NCI-H2227 (cell line): ENCODE data around the gene GPC2.
A peak's percentile ranks its signal among the peaks of the same experiment; 100 is the strongest.

Source experiments
- DNase-seq: peaks from one replicate; lab custom pipeline; 2025; ENCODE audit not compliant: unreplicated experiment; lab: John Stamatoyannopoulos, UW

Gene GPC2

DNA sequence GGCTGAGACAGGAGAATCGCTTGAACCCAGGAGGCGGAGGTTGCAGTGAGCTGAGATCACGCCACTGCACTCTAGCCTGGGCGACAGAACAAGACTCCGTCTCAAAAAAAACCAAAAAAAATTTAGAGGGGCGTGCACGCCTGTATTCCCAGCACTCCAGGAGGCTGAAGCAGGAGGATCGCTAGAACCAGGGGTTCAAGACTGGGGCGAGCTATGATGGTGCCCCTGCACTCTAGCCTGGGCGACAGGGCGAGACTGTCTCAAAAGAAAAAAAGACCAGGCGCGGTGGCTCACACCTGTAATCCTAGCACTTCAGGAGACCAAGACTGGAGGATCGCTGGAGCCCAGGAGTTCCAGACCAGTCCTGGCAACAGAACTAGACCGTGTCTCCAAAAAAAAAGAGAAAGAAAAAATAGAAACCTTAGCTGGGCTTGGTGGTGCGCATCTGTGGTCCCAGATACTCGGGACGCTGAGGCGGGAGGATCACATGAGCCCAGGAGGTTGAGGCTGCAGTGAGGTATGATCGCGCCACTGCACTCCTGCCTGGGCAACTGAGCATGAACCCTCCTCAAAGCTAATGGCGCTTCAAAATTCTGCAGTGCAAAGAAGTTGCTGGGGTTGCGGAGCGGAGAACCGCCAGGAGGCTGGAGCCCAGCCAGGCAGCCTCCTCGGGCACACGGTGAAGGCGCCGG is 50.8 kb downstream of the GPC2 start:
- DNase-seq = no peak

DNA sequence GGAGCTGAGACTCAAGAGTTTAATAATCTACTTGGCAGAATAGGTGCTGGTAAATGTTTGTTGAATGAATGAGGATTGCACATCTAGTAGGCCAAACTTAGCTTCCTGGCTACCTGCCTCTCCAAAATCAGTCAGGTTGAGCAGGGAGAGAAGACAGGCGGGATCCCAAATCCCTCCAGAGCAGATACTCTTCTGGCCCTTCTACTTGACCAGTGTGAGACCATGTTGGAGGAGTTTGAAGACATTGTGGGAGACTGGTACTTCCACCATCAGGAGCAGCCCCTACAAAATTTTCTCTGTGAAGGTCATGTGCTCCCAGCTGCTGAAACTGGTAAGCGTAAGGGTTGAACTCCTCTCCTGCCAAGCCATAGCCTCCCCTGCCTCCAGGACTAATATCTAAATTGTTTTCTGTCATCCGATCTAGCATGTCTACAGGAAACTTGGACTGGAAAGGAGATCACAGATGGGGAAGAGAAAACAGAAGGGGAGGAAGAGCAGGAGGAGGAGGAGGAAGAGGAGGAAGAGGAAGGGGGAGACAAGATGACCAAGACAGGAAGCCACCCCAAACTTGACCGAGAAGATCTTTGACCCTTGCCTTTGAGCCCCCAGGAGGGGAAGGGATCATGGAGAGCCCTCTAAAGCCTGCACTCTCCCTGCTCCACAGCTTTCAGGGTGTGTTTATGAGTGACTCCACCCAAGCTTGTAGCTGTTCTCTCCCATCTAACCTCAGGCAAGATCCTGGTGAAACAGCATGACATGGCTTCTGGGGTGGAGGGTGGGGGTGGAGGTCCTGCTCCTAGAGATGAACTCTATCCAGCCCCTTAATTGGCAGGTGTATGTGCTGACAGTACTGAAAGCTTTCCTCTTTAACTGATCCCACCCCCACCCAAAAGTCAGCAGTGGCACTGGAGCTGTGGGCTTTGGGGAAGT is 52.6 kb downstream of the GPC2 start:
- no peak for DNase-seq

DNA sequence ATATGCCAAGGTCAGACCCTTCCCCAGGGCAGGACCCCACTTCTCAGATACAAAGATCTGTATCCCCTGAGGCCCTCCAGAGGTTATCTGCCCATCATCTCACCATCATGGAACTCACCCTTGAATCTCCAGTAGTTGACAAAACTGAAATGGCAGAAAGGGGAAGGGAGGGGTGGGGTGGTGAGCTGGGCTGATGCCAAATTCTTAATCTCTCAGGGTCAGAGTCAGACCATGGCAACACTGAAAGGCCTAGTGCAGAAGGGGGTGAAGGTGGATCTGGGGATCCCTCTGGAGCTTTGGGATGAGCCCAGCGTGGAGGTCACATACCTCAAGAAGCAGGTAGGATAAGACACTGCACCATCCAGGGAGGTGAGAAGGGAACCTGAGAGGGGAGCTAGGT is 54.6 kb downstream of the GPC2 start:
- no peak for DNase-seq

DNA sequence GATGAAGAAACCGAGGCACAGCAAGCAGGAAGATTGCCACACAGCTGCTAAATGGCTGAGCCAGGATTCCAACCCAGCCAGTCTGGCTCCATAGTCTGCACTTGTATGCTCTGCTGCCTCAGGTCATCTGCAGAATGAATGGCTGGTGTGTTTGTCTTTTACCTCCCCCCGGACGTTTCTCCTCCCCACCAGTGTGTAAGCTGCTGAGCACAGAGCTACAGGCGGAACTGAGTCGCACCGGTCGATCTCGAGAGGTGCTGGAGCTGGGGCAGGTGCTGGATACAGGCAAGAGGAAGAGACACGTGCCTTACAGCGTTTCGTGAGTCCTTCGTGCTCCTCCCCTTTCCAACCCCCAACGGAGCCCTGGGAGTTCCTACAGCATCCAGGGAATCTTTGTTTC is 55.1 kb downstream of the GPC2 start:
- no peak for DNase-seq

DNA sequence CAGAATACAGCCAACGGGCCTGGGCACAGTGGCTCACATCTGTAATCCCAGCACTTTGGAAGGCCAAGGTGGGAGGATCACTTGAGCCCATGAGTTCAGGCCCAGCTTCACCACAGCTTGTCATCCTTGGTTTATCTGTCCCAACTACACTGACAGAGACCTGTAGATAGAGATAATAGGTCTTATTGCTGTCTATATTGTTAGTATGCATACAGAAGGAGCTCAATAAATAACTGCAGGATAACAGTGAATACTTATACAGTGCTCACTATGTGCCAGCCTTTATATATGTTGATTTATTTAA is 56.5 kb downstream of the GPC2 start:
- no peak for DNase-seq

DNA sequence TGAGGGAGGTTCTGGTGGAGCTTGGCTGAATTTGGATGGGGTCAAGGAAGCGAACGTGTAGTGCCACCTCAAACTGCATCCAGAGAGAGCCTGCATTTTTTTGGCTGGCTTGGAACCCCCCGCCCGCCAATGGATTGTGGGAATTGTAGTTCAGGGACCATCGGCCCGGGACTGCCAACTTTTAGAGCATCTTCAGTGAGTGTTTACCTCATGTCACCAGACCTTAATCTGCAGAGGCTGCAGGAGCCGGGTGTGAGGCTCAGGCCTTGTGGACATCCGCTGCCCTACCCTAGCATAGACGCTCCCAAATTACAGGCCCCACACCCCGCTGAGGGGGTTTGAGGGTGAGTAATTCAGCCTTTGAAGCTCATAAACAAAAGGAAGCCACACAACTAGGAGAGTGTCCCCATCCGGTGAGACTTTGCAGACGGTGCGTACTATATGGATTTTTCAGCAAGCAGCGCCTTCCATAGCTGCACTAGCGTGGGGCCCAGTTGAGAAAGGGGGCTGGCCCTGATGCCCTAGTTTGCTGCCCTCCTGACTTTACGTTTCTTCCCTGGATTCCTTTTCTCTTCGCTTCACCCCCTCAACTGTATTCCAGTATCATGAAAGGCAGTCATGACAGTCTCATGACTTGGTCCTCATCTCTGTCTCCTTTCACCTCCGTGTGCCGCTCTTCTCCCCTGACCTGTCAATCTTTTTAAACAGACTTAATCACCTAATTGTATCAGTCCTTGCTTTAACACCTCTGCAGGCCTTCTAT is 57.0 kb downstream of the GPC2 start:
- peak; percentile 72 for DNase-seq
